ENCODE results near the gene PRMT7. TPM values are rescaled to one million over a fixed set of nuclear protein-coding genes. Genes with fewer than 3 reads are reported as not detected.

The PRMT7 gene
- total RNA-seq, 2 experiments from 2014 or later, result 80.4 to 85.1 TPM

GRCh38 chr16:68264128-68265077 lies 46.4 kb upstream of the PRMT7 start, which contains the start of gene SLC7A6:
Gene SLC7A6 (plus strand): TSS chr16:68264526. CDS start chr16:68274727, 10,201 bp downstream.
- BruUV-seq (replicated peaks), result no TSS peak
- TF ChIP-seq CTCF (conservative IDR thresholded peaks at IDR 0.05; ENCODE audit: low read length) (peak; percentile 90), EZH2phosphoT487 (IDR thresholded peaks at IDR 0.05; ENCODE audit: borderline replicate concordance, low read depth, low read length) (no peak)
- H3K27ac ChIP-seq (ENCODE audit: low read depth, low read length, poor library complexity, severe bottlenecking), result peak within 1 kb of the TSS; percentile 80
- peak within 1 kb of the TSS; percentile 92 for H3K4me2 ChIP-seq (ENCODE audit: low read length)
- peak within 1 kb of the TSS; percentile 76 for H2AFZ ChIP-seq (ENCODE audit: low read length)
- no peaks in the 10 kb centered on the region for H3K9me2 ChIP-seq (ENCODE audit: insufficient read depth, low read length)
- CTCF ChIA-PET (ENCODE audit: unreplicated experiment), result interaction anchor here (0.6 to 2.2 kb wide), 10 partner anchors 8 to 703 kb away, joined by 3 to 15 read pairs (median 4); partner anchors contain the start of genes PRMT7 and SLC7A6OS
- intact Hi-C loops (cut with micrococcal nuclease; ENCODE audit: unreplicated experiment), result loop anchor here (1.0 kb wide), 2 partner anchors 21 to 46 kb away; partner anchors contain the start of gene SLC7A6OS
- peaks cover 59% of the 10 kb centered on the region for H3K4me1 ChIP-seq (ENCODE audit: insufficient read depth, low read length, poor library complexity, severe bottlenecking)
- H3K9me3 ChIP-seq (ENCODE audit: low read length), result no peaks in the 10 kb centered on the region
- peaks cover 45% of the 10 kb centered on the region for H3K79me2 ChIP-seq (ENCODE audit: insufficient read depth, low read depth, low read length)
- H3K36me3 ChIP-seq (ENCODE audit: insufficient read depth, low read length), result peaks cover 31% of the 10 kb centered on the region
- H4K20me1 ChIP-seq (ENCODE audit: insufficient read depth, low read length), result peaks cover 8% of the 10 kb centered on the region; the same call in 1 of the 2 replicates
- H3K4me3 ChIP-seq (ENCODE audit: low read depth, low read length, poor library complexity, severe bottlenecking), result peak within 1 kb of the TSS; percentile 75
- POLR2A ChIA-PET, result interaction anchor here (0.6 to 2.7 kb wide), 13 partner anchors 8 to 458 kb away, joined by 3 to 13 read pairs (median 3); partner anchors contain the start of genes PRMT7, SLC7A6OS and TSNAXIP1
- DNase-seq (ENCODE audit: low spot score), result peak; percentile 84

GRCh38 chr16:68265078-68265920 lies 45.5 kb upstream of the PRMT7 start:
- H3K4me2 ChIP-seq (ENCODE audit: low read length), result peak overlapping the region; percentile 92
- BruUV-seq (replicated peaks), result TSS peak; percentile 16
- no peaks in the 10 kb centered on the region for H3K9me3 ChIP-seq (ENCODE audit: low read length)
- peaks cover 54% of the 10 kb centered on the region for H3K79me2 ChIP-seq (ENCODE audit: insufficient read depth, low read depth, low read length)
- peak overlapping the region; percentile 80 for H3K27ac ChIP-seq (ENCODE audit: low read depth, low read length, poor library complexity, severe bottlenecking)
- CTCF ChIA-PET (ENCODE audit: unreplicated experiment), result interaction anchor here (0.7 to 2.2 kb wide), 3 partner anchors 20 to 61 kb away, joined by 3 to 15 read pairs (median 3); partner anchors contain the start of genes PRMT7 and SLC7A6OS
- no peaks in the 10 kb centered on the region for H3K9me2 ChIP-seq (ENCODE audit: insufficient read depth, low read length)
- H3K36me3 ChIP-seq (ENCODE audit: insufficient read depth, low read length), result peaks cover 31% of the 10 kb centered on the region
- peak overlapping the region; percentile 75 for H3K4me3 ChIP-seq (ENCODE audit: low read depth, low read length, poor library complexity, severe bottlenecking)
- intact Hi-C loops (cut with micrococcal nuclease; ENCODE audit: unreplicated experiment), result no loop called here
- peaks cover 8% of the 10 kb centered on the region; the same call in 1 of the 2 replicates for H4K20me1 ChIP-seq (ENCODE audit: insufficient read depth, low read length)
- peak overlapping the region; percentile 1; the same call in 1 of the 2 replicates for H2AFZ ChIP-seq (ENCODE audit: low read length)
- peaks cover 58% of the 10 kb centered on the region for H3K4me1 ChIP-seq (ENCODE audit: insufficient read depth, low read length, poor library complexity, severe bottlenecking)
- no peak for TF ChIP-seq EZH2phosphoT487 (IDR thresholded peaks at IDR 0.05; ENCODE audit: borderline replicate concordance, low read depth, low read length)
- peak; percentile 54 for DNase-seq (ENCODE audit: low spot score)
- POLR2A ChIA-PET, result interaction anchor here (0.8 to 2.7 kb wide), 2 partner anchors 12 to 46 kb away, joined by 3 to 13 read pairs; partner anchors contain the start of genes PRMT7 and SLC7A6OS

All from OCI-LY7 (cell line).